IPS DF 4.7 (cell line): Measurements from ENCODE around the gene AFG1L.

ENCODE experiments used
- DNase-seq: peaks from one replicate; pipeline ENCODE4 v3.0.0-alpha.2; 2013; ENCODE audit warnings: low spot score; ENCODE audit errors: extremely low read depth

Gene AFG1L

GRCh38 chr6:108574457-108575141 lies 279.7 kb downstream of the AFG1L start:
- DNase-seq = no peak
